CD4-positive, alpha-beta T cell treated with Interleukin-10 for 1 hour (primary cell): Measurements from ENCODE around the gene SLX9.

Experiments used
- DNase-seq: peaks from one replicate; pipeline ENCODE4 v3.0.0-alpha.2; 2020

The SLX9 gene

DNA sequence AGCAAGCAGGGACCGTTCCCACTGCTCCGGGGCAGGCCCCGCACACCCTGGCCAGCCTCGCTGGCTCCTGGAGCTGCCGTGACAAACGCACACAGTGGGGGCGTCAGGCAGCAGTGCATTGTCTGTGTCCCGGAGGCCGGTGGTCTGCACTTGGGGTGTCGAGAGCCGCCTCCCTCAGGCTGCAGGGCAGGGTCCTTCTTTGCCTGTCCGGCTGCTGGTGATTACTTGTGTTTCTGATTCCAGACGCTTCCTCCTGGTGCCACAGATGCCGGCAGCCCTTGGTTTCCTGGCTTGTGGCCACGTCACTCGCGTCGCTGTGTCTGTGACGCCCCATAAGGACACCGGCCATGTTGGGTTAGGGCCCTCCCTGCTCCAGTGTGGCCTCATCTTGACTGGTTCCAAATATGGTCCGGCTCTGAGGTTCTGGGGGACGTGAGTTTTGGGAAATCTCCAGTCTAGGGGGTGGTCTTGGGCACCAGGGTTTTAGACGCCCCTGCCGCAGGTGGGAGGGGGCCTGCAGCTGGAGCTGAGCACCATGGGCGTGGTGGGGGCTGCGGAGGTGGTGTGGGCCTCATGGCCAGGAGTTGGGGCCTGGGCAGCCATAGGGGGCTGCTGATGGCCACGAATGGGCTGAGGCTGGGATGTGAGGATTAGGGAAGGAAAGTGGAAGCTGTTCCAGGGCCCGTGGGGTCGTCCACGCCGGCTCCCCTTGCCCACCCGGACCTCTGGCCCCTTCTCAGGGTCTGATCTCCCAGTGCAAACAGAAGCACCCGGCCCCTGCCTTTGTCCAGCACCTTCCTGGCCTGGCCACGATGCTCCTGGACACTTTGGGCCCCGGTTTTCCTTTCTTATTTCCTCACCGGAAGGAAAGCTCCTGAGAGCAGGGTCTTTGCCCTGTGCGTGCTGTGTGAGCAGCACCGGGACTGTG lies 41.0 kb downstream of the SLX9 start:
- no peak for DNase-seq

DNA sequence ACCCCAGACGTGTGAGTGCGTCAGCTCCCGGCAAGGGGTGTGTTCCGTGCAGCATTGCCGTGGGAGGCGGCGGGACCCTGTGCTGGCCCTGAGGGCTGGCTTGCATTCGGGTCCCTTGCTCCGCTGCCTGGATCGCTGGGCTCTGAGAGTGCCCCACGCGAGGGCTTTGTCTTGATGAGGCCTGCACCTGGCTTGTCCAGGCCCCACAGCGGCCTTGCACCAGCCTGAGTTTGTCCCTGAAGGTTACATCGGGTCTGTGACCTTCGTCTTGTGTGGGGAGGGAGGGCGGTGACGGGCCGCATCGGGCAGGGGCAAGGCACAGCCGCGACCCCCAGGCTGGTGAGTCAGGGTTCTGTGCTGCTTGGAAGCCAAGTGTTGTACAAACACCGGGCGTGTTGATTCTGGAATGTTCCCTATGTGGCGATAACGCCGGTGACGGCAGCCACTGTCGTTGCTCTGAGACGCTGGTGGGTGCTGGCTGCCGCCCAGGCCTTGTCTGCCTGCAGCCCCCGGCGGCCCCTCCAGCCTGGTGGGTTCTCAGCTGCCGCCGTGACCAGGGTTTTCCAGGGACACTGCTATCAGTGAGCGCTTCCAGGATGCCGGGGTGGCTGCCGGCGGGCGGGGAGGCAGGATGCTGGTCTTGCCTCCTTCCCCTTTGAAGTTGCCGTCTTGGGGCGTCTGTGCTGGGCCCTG lies 42.9 kb downstream of the SLX9 start:
- DNase-seq: no peak

DNA sequence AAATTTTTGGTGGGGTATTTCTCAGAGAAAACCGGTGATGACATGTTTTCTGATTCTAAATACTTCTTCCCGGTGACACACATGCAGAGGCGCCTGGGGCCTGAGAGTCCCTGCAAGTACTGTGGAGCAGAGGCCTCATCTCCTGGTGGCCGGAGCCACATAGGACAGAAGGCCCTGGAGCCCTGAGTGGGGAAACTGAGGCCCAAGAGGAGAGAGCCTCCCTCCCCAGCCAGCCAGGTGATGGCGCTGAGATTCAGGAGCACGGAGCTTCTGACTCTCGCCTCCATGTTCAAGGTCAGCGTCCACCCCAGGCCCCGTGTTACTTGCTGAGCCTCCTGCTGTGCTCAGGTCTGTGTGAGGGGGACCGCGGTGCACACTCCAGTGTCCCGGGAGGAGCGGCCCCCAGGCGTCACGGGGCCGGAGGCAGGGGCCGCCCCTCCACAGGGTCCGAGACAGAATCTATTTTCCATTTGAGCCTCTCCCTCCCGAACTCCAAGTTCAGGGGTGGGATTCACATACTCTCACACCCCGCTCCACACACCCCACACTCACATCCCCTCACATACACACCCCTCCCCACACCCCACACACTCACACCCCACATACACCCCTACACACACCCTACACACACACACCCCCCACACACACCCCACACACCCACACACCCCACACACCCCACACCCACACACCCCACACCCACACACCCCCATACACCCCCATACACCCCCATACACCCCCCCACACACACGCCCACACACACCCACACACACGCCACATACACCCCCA lies 43.8 kb downstream of the SLX9 start:
- DNase-seq: no peak

DNA sequence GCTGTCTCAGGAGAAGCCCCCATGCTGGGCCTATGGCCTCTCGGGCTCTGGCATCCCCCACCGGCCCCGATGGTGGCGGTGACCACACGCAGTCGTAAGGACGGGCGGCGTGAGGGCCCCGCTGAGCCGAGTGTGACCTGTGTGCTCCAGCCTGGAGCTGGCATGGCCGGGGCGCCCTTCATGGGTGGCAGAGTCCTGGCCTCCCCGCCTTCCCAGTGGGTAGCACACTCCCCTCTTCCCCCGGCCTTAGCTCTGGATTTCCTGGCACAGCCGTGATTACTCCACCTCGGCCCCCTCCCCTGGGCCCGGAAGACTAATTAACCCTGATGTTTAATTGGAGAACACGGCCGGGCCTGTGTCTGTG lies 44.6 kb downstream of the SLX9 start:
- DNase-seq: no peak

DNA sequence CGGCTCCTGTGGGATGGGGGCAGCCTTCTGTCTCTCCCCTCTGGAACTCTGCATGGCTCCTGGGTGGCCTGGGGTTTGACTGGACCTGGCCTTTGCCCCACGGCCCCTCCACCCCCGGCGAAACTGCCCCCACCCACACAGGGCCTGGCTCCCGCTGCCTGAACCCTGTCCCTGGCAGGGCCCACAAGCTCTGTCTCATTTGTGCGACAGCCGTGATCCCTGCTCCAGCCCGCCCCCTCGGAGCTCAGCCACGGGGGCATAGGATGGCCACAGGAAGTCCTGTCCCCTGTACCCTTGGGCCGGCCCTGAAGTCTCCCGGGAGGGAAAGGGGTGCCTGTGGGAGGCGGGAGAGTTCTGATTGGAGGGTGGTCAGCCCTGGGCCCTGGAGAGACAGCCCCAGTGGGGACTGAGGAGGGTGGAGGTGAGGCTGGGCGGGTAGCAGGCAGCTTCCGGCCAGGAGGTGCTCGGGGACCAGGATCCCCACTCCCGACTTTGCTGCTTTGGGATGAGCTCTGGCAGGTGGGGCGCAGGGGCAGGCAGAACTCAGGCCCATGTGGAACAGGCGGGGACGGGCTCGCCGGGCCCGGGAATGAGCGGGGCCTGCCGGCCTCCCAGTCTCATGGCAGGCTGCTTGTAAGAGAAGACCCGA lies 45.1 kb downstream of the SLX9 start:
- no peak for DNase-seq

DNA sequence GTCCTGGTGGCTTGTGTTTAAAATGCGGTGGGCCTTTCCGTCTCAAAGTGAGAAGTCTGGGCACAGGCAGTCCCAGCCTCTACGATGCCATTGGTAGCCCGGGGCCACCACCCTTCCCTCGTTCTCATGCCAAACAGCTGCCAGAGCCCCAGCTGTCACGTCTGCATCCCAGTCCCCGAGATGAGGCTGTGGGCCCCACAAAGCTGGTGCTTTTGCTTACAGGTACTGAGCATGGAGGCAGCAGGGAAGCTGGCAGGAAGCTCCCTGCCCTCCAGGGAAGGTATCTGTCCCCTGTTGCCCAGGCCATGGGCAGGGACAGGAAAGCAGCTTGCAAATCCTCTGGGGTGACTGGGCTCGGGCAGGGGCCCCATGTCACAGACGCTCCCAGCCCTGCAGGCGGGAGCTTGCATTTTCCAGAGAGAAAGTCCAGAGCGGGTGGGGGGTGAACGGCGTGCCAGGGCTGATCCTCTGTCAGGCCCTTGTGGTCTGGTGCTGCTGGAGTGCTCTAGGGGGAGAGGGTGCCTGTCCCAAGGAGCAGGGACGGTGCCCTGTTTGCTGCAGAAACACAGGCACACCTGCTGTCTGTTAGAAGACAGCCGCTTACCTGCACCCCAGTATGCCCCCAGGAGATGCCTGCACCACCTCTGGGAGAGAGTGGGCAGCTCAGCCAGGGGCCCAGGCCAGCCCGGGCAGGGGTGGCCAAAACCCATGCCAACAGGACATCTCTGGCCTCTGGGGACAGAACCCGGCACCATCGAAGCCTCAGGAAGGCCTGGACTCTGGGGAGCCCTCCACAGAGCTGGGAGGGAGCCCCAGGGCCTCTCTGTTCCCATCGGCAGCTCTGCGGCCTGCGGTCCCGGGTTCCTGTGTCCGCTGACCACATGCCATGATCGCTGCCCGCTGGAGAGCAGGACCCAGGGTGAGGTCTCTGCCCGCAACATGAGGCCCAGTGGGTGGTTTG lies 45.9 kb downstream of the SLX9 start:
- DNase-seq: no peak

DNA sequence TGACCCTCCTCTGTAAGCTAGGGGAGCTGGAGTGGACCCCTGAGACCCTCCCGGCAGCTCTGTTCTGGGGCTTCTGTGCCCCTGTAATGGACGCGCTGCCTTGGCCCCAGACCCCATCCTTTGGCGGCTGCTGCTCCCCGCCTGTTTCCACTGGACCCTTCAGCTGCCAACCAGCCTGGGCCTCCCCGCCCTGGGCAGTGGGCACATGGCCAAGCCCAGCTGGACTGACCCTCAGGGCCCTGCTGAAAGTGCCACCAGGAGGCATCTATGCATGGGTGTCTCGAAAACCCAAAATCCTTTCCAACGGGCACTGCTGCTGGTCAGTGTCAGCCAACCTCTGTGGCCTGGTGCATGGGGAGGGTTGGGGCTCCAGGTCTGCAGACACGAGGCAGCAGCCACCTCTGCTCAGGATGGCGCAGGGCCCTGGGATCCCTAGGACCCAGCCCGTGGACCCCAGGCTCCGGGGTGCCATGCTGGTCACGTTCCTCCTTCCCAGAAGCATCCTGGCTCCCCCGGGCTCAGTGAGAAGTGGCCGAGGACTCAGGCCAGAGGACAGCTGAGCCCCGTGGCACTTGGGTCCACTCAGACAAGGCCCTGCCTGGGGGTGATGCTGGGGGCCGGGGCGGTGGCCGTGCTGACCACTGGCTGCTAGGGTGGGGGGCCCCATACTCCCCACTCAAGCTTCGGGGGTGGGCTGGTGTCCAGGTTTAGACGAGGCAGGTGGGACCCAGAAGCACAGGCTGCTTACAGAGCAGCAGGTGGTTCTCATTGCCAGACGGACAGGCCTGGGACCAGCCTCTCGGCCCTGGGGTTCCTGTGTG lies 46.9 kb downstream of the SLX9 start:
- no peak for DNase-seq

DNA sequence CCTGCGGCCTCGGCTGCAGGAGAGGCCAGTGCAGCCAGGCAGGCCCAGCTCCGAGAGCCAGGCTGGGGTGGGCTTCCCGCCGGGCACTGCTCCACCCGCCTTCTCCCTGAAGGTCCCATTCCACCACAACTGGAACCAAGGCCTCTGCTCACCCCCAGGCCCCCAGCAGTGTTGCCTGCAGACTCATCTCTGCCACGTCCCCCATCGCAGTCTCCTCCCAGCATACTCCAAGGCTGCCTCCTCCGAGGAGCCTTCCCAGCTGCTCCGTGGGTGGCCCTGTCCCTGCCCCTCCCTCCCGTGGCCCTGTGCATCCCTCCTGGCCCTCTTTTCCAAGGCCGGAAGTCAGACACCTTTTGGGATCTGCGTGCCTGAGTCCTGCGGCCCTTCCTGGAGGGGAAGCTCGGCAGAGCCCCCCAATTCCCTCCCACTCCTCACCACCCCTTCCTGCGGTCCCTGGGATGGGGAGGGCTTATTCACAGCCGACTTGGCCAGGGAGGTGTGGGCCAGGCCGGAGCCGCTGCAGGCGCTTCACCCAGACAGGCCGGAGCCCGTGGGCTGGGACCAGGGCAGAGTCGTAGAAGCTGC lies 47.6 kb downstream of the SLX9 start:
- DNase-seq: no peak

DNA sequence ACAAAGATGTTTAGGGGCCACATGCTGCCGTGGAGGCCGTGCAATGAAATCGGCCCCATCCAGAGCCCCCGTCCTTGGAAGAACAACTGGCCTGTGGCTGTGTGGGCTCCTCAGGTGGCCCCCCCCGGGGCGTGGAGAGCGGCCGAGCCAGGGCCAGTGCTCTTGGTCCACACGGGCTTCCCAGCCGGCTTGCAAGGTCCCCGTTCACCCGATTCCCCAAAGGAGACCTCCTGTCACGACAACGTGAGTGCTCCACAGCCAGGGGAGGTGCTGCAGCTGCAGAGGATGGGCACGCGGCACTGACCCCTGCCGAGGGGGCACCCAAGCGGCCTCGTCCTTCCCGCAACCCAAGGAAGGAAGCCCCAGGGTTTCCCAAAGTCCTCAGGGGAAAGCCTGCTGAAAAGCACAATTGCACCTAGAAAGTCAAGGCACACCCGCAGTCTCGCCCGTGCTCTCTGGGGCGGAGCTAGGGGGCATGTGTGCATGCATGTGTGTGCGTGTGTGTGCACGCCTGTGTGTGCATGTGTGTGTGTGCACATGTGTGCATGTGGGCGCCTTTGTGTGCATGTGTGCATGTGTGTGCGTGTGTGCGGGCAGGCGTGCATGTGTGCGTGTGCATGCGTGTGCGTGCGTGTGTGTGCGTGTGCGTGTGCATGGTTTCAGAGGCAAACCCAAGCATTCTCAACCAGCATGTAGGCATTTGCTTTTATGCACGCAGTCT lies 48.2 kb downstream of the SLX9 start:
- DNase-seq: no peak

DNA sequence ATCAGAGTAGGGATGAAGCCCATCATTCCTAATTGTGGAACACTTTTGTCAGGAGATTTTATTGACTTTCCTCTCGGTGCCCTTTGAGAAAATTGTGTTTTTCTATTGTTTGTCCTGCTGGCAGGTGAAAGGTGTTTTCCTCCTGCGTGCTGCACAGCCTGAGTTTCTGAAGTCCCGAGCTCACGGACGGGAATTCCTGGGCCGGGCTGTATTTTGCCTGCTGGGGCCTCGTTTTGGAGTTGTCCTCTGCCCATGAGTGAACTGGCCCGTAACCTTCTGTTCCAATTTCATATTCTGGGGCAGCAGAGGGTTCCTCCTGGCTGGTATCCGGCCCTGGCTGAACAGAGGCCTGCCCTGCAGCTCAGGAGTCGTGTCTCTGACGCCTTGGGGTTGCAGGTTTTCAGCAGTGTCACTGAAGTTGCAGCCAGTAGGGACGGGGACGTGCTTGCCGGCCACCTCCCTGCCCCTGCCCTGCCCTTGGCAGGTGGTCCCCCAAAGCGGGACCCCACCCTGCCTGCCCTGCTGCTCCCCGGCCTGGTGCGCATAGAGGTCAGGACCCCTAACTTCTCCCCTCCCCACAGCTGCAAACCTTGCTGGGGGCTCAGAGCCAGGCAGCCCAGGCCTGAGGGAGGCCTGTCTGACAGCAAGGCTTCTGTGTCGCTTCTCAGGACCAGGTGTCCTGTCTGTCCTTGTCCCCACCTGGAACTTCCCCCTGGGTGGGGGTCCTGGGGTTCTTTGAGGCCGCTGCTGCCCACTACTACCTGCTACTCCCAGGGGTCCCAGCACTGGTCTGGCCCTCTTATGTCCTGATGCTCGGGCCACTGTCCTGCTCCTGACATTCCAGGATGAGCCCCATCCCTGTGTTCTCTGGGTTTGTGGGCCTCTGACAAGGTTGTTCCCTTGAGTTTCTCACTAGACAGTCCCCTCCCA lies 49.0 kb downstream of the SLX9 start:
- DNase-seq: no peak

DNA sequence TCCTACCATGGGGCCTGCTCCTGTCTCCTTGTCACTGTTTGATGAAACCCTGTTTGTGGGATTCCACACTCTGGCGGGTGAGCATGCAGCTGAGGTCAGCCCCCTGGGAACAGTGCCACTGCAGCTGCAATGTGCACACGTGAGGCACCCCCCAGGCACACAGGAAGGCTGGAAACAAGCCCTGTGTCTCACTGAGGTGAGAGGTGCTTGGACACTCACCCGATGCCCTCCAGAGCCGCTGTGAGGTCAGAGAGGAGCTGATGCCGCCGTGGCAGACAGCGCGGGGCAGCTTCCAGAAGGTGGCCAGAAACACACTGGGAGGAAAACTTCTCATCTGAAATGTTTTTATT lies 49.7 kb downstream of the SLX9 start:
- DNase-seq: no peak

DNA sequence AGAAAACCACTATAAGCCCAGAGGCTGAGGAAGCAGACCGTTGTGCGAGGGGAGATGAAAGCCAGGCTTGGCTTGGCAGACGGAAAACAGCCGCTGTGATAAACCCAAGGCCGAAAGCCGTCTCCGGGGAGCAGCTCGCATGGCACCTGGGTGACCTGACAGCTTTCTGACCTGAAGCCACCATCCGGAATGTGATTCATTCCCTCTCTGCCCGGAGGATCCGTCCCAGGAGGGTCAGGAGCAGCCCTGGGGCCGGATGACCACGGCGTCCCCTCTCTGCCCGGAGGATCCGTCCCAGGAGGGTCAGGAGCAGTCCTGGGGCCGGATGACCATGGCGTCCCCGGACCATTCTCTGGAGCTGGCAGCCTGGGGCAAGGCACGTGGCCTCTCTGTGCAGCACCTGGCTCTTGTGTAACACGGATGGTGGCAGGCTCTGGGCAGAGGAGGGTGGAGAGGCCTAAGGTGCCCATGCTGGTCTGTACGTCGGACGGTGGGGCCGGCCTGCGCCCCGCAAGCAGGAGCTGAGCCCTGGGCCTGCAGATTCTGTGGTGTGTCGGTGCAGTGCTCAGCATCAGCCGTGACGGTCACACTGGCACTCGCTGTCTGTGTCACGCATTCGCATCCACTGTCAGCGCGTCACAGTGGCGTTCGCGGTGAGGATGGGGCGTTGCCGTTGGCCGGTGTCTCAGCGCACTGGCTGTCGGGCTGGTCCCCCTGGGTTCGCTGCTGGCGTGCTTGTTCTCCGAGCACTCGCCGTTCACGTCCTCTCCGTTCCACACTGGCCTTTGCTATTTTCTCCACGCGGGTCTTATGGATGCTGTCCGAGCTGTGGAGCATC lies 50.3 kb downstream of the SLX9 start:
- no peak for DNase-seq

DNA sequence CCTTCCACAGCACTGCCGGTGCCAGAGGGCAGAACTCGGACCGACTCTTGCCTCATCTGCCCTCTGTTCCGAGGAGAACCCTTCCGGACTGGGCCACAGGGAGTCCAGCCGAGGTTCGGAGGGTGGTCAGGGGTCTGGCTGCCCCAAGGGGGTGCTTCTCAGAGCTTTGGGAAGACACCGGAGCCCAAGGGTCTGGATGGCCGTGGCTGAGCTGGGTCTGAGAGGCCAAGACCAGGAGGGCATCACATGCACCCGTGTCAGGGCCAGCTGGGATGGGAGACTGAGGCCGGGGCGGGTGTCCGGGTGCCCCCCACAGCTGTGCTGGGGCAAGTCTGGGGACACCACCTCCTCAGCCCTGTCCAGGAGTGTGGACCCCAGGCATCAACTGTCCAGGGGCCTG lies 51.1 kb downstream of the SLX9 start:
- DNase-seq: no peak

DNA sequence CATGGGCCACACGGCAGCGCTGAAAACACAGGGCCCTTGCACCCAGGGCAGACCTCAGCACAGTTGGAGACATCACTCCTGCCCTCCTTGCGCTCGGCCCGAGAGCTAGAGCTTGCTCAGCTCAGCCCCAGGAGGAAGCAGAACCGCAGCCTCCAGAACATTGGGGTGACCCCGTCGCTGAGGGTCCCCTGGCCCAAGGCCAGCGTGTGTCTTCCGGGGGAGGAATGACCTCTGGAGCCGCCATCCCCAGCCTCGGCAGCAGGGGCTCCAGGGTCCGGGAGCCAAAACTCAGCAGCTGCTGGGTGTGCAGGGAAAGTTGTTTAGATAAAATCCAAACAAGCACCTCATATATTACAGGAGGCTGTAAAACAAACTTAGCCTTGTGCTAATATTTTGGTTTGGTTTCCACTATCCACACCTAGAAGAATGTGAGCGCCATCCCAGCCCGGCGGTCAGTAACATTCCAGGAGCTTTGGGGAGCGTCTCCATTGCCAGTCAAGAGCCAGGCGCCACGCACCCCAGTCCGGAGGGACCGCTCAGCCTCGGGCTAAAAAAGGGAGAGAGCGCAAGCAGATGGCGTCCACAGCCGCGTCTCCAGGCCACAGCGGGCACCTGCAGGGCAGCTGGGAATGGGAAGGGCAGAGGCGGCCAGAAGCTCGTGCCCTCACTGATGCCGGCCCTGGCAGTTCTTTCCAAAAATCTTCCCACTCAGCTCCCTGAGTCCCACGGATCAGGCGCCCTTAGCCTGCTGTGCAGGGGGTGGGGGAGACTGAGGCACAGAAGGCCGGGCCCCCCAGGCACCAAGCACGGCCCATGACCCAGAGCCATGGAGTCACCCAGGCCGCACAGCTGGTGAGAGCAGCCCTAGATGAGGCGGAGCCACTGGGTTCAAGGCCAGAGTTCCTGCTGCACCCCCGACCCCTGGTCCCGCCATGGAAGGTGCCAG lies 52.0 kb downstream of the SLX9 start:
- DNase-seq: no peak

DNA sequence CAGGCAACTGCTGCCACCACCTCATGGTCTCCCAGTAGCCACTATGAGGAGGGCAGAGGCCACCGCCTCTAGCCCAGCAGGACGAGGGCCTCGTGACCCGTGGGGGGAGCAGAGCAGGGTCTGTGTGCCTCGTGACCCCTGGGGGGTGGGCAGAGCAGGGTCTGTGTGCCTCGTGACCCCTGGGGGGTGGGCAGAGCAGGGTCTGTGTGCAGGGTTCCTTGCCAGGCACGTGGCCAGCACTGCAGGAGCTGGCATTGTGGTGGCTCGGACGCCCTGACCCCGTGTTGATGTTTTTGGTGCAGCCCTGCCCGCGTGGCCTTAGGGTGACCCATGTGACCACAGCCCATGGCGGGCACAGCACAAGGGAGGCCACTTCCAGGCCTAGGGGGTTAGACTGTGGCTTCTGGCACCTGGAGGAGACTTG lies 52.8 kb downstream of the SLX9 start:
- no peak for DNase-seq

DNA sequence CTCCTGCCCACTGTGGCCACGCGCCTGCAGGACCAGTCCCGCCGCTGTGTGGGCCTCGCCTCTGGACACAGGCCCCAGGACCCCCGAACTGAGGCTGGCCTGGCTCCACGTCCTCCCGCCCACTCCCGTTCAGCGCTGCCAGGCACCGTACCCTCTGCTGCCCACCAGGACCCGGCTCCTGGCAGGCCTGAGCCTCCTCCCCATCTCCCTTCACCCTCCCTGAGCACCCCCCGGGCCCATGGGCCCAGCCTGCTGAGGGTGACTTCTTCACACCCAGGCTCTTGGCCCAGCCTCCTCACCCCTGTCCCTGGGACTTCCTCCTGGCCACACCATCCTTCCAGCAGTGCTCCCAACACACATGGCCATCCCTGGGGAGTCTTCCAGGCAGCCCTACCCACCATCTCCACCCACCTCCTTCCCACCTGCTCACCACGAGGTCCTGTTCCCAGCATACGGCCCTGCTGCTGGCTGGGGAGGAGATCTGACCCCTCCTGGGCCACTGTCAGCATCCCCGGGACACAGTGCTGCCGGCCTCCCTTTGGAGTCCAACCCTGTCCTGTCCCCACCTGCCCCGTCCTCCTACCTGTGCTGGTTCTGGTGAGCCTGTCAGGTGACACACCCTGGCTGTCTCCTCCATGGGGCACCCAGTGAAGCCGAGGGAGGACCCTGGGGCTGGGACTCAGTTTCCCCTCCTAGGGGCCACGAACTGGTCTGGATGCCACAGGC lies 53.7 kb downstream of the SLX9 start:
- DNase-seq: no peak
